GM18498 (cell line): ENCODE measurements around the gene PAM.

Experiments
- ATAC-seq: cut with Tn5 transposase; IDR thresholded peaks from one replicate; pipeline ENCODE4 v1.9.1; 2021; ENCODE audit warnings: mild to moderate bottlenecking, moderate library complexity; ENCODE audit not compliant: unreplicated experiment

PAM gene

GRCh38 chr5:102856389-102856777 lies 101.3 kb downstream of the PAM start:
- no peak for ATAC-seq

- ATAC-seq, result no peak
Observed at GRCh38 chr5:102857076-102857818, 102.1 kb downstream of the PAM start.

- ATAC-seq, result no peak
Observed at GRCh38 chr5:102858221-102858620, 103.1 kb downstream of the PAM start.

- no peak for ATAC-seq
Observed at GRCh38 chr5:102858808-102859207, 103.7 kb downstream of the PAM start.

GRCh38 chr5:102860035-102860434 lies 104.9 kb downstream of the PAM start:
- no peak for ATAC-seq

- ATAC-seq, result no peak
Observed at GRCh38 chr5:102863058-102863457, 108.0 kb downstream of the PAM start.

- ATAC-seq, result no peak
Observed at GRCh38 chr5:102863764-102864560, 108.9 kb downstream of the PAM start.

- no peak for ATAC-seq
Observed at GRCh38 chr5:102865171-102865509, 110.0 kb downstream of the PAM start.

- peak; percentile 87 for ATAC-seq
Observed at GRCh38 chr5:102865510-102866236, 110.6 kb downstream of the PAM start.

GRCh38 chr5:102866237-102866600 lies 111.1 kb downstream of the PAM start:
- peak; percentile 4 for ATAC-seq

- no peak for ATAC-seq
Observed at GRCh38 chr5:102867992-102868662, 113.0 kb downstream of the PAM start.

GRCh38 chr5:102869230-102869629 lies 114.1 kb downstream of the PAM start:
- no peak for ATAC-seq

GRCh38 chr5:102873379-102873932 lies 118.4 kb downstream of the PAM start:
- no peak for ATAC-seq

GRCh38 chr5:102874054-102874453 lies 118.9 kb downstream of the PAM start:
- no peak for ATAC-seq

GRCh38 chr5:102875721-102876123 lies 120.6 kb downstream of the PAM start:
- no peak for ATAC-seq

- no peak for ATAC-seq
Observed at GRCh38 chr5:102876610-102877009, 121.5 kb downstream of the PAM start.

- ATAC-seq, result no peak
Observed at GRCh38 chr5:102879741-102880140, 124.6 kb downstream of the PAM start.

GRCh38 chr5:102886586-102886985 lies 131.5 kb downstream of the PAM start:
- ATAC-seq, result no peak

GRCh38 chr5:102888483-102888882 lies 133.4 kb downstream of the PAM start:
- ATAC-seq, result no peak

GRCh38 chr5:102889033-102889432 lies 133.9 kb downstream of the PAM start:
- ATAC-seq, result no peak

- no peak for ATAC-seq
Observed at GRCh38 chr5:102890133-102890532, 135.0 kb downstream of the PAM start.
